Caki2 (cell line): ENCODE data around the gene SULF2. TPM values are rescaled to one million over a fixed set of nuclear protein-coding genes. Genes with fewer than 3 reads are reported as not detected.

Source experiments
- DNase-seq: peaks from one replicate; pipeline ENCODE4 v3.0.0-alpha.2; 2015; ENCODE audit warnings: low read depth
- in situ Hi-C: cut with HindIII; loops from 2 replicates; pipeline ENCODE4 v1.10.0; 2016; ENCODE audit warnings: low sequenced_read_pairs, low pct_unique_long_range_greater_than_20kb, mixed read lengths
- total RNA-seq: library from RNA; depleted of rRNA; stranded (reverse); fragments of >200 nt; shearing (Covaris generic); gene quantifications from 2 replicates; pipeline ENCODE4 v1.2.3, GENCODE V29; 2014; ENCODE audit warnings: low replicate concordance

The SULF2 gene
- total RNA-seq, 1 experiment from 2014 or later = 6.0 TPM

GRCh38 chr20:47775039-47775438 is 10.2 kb downstream of the SULF2 start:
- in situ Hi-C loops = no loop called here
- no peak for DNase-seq

- DNase-seq = no peak
- in situ Hi-C loops = no loop called here
Observed at GRCh38 chr20:47774131-47774777, 11.0 kb downstream of the SULF2 start.

GRCh38 chr20:47773371-47773786 is 11.9 kb downstream of the SULF2 start:
- peak; percentile 19 for DNase-seq
- in situ Hi-C loops = no loop called here

GRCh38 chr20:47770935-47771334 is 14.3 kb downstream of the SULF2 start:
- no peak for DNase-seq
- in situ Hi-C loops = no loop called here

- DNase-seq = no peak
- in situ Hi-C loops = no loop called here
Observed at GRCh38 chr20:47768016-47768824, 17.1 kb downstream of the SULF2 start.

GRCh38 chr20:47765691-47766594 is 19.3 kb downstream of the SULF2 start:
- in situ Hi-C loops = no loop called here
- no peak for DNase-seq

GRCh38 chr20:47765271-47765670 is 20.0 kb downstream of the SULF2 start:
- DNase-seq = no peak
- in situ Hi-C loops = no loop called here

- in situ Hi-C loops = no loop called here
- no peak for DNase-seq
Observed at GRCh38 chr20:47764154-47764733, 21.0 kb downstream of the SULF2 start.

GRCh38 chr20:47762699-47763268 is 22.5 kb downstream of the SULF2 start:
- in situ Hi-C loops = no loop called here
- no peak for DNase-seq

GRCh38 chr20:47761482-47762047 is 23.7 kb downstream of the SULF2 start:
- in situ Hi-C loops = no loop called here
- no peak for DNase-seq

GRCh38 chr20:47760686-47761481 is 24.4 kb downstream of the SULF2 start:
- in situ Hi-C loops = no loop called here

GRCh38 chr20:47758517-47759450 is 26.5 kb downstream of the SULF2 start:
- in situ Hi-C loops = no loop called here

More at GRCh38 chr20:47760686-47761481, 24.4 kb downstream of the SULF2 start:
- no peak for DNase-seq

GRCh38 chr20:47757145-47758035 is 27.9 kb downstream of the SULF2 start:
- in situ Hi-C loops = no loop called here
- DNase-seq = no peak

More at GRCh38 chr20:47758517-47759450, 26.5 kb downstream of the SULF2 start:
- DNase-seq = no peak

- DNase-seq = no peak
- in situ Hi-C loops = no loop called here
Observed at GRCh38 chr20:47754946-47755652, 30.2 kb downstream of the SULF2 start.

- no peak for DNase-seq
- in situ Hi-C loops = no loop called here
Observed at GRCh38 chr20:47754388-47754715, 30.9 kb downstream of the SULF2 start.
